Muscle layer of duodenum (tissue), 2 donors: ENCODE results near the gene RELN.
"Not testable (repeated sequence)": the region's sequence is repeated elsewhere in the genome, so short reads cannot be mapped to it uniquely, and the experiment has no call there.

ENCODE experiments used
- H3K27ac ChIP-seq: one replicate; pipeline ENCODE4 v1.7.0; 2013; ENCODE audit warnings: mild to moderate bottlenecking, low read length
- H3K27me3 ChIP-seq: one replicate; pipeline ENCODE4 v1.7.0; 2013; ENCODE audit warnings: low read depth, mild to moderate bottlenecking, control low read depth, low read length
- H3K36me3 ChIP-seq, 2 donors: one replicate each; pipeline ENCODE4 v1.7.0; 2013; ENCODE audit warnings: low read length in 2 of 2, control low read depth in 1 of 2, mild to moderate bottlenecking in 1 of 2; ENCODE audit not compliant: insufficient read depth in 2 of 2, control insufficient read depth in 1 of 2
- H3K4me1 ChIP-seq, 2 donors: one replicate each; pipeline ENCODE4 v1.7.0; 2013; ENCODE audit warnings: low read length in 2 of 2, mild to moderate bottlenecking in 2 of 2, control low read depth in 1 of 2, moderate library complexity in 1 of 2; ENCODE audit not compliant: insufficient read depth in 2 of 2, control insufficient read depth in 1 of 2
- H3K4me3 ChIP-seq, 2 donors: one replicate each; pipeline ENCODE4 v1.7.0; 2013; ENCODE audit warnings: low read length in 2 of 2, low read depth in 1 of 2, mild to moderate bottlenecking in 1 of 2
- H3K9me3 ChIP-seq, 2 donors: one replicate each; pipeline ENCODE4 v1.7.0; 2013; ENCODE audit warnings: low read length in 2 of 2, control low read depth in 1 of 2, mild to moderate bottlenecking in 1 of 2; ENCODE audit not compliant: control insufficient read depth in 1 of 2
- donor health status: healthy.

The RELN gene

DNA sequence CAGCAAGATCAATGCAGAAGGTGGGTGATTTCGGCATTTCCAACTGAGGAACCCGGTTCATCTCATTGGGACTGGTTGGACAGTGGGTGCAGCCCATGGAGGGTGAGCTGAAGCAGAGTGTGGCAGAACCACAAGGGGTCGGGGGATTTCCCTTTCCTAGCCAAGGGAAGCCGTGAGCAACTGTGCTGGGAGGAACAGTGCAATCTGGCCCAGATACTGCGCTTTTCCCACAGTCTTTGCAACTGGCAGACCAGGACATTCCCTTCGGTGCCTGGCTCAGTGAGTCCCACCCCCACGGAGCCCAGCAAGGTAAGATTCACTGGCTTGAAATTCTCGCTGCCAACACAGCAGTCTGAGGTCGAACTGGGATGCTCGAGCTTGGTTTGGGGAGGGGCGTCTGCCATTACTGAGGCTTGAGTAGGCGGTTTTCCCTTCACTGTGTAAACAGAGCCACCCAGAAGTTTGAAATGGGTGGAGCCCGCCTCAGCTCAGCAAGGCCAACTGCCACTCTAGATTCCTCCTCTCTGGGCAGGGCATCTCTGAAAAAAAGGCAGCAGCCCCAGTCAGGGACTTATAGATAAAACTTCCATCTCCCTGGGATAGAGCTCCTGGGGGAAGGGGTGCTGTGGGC lies 484.8 kb downstream of the RELN start:
- Histone ChIP-seq H3K27ac (no peak overlapping the region), H3K36me3 (no peaks in the 10 kb centered on the region), H3K9me3 (no peaks in the 10 kb centered on the region), H3K27me3 (no peaks in the 10 kb centered on the region), H3K4me3 (no peak overlapping the region), H3K4me1 (no peaks in the 10 kb centered on the region)

- no peaks in the 10 kb centered on the region for H3K4me1 ChIP-seq
- no peaks in the 10 kb centered on the region for H3K9me3 ChIP-seq
- no peaks in the 10 kb centered on the region for H3K36me3 ChIP-seq
- no peak overlapping the region for H3K4me3 ChIP-seq
- H3K27ac ChIP-seq: no peak overlapping the region
- no peaks in the 10 kb centered on the region for H3K27me3 ChIP-seq
Measured at GRCh38 chr7:103501206-103501605, 488.3 kb downstream of the RELN start.

DNA sequence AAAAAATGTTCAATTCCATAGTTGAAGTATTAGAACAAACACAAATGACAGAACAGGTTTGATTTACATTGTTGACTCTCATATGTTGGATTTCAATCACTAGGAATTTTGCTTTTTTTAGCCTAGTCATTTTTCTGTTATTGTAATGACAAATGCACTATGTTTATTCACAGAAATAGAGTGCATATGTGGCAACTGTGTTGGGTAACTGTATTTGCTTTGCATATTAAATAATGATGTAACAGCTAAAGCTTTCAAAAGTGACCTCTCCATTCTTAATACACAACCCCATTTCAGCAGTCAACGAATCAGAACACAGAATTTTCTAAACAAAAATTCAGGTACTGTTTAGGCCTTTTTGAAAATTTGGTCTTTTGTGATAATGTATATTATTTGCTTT lies 489.5 kb downstream of the RELN start:
- Histone ChIP-seq H3K27me3 (no peaks in the 10 kb centered on the region), H3K27ac (no peak overlapping the region), H3K4me3 (no peak overlapping the region), H3K36me3 (no peaks in the 10 kb centered on the region), H3K4me1 (no peaks in the 10 kb centered on the region), H3K9me3 (no peaks in the 10 kb centered on the region)

DNA sequence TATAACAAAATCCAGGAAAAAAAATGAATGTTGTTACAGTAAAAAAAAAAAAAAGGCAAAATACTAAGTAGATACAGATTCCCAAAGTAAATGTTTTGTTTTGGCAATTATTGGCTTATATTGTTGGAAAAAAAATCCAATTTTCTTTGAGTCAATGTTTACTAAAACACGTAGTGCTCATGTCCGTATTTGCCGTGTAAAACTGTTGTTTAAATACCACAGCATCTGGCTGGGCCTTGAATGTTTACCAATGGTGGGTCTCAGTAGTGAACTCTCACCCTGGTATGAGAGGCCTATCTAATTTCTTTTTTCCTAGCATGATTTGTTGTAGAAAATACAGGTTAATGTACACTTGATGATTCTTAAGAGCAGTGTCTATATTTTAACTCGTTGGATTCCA lies 502.0 kb downstream of the RELN start:
- H3K4me1 ChIP-seq: no peaks in the 10 kb centered on the region
- no peak overlapping the region for H3K27ac ChIP-seq
- no peaks in the 10 kb centered on the region for H3K36me3 ChIP-seq
- no peaks in the 10 kb centered on the region for H3K27me3 ChIP-seq
- H3K9me3 ChIP-seq: no peaks in the 10 kb centered on the region
- no peak overlapping the region for H3K4me3 ChIP-seq

GRCh38 chr7:103486873-103487272 lies 502.6 kb downstream of the RELN start:
- H3K4me1 ChIP-seq, H3K36me3 ChIP-seq, H3K9me3 ChIP-seq, H3K27me3 ChIP-seq, H3K27ac ChIP-seq, H3K4me3 ChIP-seq: not testable (repeated sequence)

DNA sequence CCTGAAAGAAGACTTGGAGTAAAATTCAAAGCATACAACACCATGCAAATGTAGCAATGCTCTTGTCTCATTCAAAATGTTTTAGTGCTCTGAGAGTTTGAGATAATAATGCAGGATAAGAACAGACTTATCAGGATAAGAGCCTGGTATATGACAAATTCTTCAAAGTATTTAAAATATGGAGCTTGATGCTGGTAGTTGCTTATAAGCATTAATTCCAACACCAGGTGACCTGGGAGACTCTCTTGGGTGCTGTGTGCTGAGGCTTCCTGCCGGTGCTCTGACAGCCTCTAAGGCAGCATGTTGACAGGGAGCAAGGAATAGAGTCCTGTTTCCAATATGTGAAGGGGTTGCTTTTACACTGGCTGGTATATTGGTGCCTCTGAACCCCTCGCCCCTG lies 508.7 kb downstream of the RELN start:
- H3K9me3 ChIP-seq: no peaks in the 10 kb centered on the region
- H3K4me3 ChIP-seq: no peak overlapping the region
- no peaks in the 10 kb centered on the region for H3K36me3 ChIP-seq
- no peaks in the 10 kb centered on the region for H3K4me1 ChIP-seq
- H3K27ac ChIP-seq: no peak overlapping the region
- H3K27me3 ChIP-seq: no peaks in the 10 kb centered on the region

- Histone ChIP-seq H3K36me3 (no peaks in the 10 kb centered on the region), H3K4me1 (no peaks in the 10 kb centered on the region), H3K4me3 (no peak overlapping the region), H3K9me3 (no peaks in the 10 kb centered on the region), H3K27me3 (no peaks in the 10 kb centered on the region), H3K27ac (no peak overlapping the region)
Measured at GRCh38 chr7:103474956-103475355, 514.5 kb downstream of the RELN start.

GRCh38 chr7:103469095-103469948 lies 520.1 kb downstream of the RELN start:
- Histone ChIP-seq H3K27ac (no peak overlapping the region), H3K4me1 (no peaks in the 10 kb centered on the region), H3K9me3 (no peaks in the 10 kb centered on the region), H3K27me3 (no peaks in the 10 kb centered on the region), H3K36me3 (no peaks in the 10 kb centered on the region), H3K4me3 (no peak overlapping the region)

DNA sequence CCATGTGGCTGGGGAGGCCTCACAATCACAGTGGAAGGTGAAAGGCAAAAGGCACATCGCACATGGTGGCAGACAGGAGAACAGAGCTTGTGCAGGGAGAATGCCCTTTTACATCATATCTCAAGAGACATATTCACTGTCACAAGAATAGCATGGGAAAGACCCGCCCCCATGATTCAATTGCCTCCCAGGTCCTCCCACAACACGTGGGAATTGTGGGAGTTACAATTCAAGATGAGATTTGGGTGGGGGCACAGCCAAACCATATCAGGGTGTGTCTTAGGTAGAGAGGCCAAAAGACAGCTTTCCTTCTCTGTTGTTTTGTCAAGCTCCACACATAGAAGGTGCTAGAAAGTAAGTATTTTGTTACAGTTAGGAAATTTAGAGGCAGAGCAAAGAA lies 522.6 kb downstream of the RELN start:
- Histone ChIP-seq H3K27me3 (no peaks in the 10 kb centered on the region), H3K4me3 (no peak overlapping the region), H3K36me3 (no peaks in the 10 kb centered on the region), H3K9me3 (no peaks in the 10 kb centered on the region), H3K4me1 (no peaks in the 10 kb centered on the region), H3K27ac (no peak overlapping the region)

DNA sequence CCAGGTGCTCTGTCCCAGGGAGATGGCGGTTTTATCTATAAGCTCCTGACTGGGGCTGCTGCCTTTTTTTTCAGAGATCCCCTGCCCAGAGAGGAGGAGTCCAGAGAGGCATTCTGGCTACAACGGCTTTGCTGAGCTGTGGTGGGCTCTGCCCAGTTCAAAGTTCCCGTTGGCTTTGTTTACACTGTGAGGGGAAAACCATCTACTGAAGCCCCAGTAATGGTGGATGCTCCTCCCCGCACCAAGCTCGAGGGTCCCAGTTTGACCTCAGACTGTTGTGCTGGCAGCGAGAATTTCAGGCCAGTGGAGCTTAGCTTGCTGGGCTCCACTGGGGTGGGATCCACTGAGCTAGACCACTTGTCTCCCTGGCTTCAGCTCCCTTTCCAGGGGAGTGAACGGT lies 527.1 kb downstream of the RELN start:
- H3K27ac ChIP-seq: no peak overlapping the region
- H3K4me1 ChIP-seq: no peaks in the 10 kb centered on the region
- H3K9me3 ChIP-seq: no peaks in the 10 kb centered on the region
- H3K4me3 ChIP-seq: no peak overlapping the region
- H3K36me3 ChIP-seq: no peaks in the 10 kb centered on the region
- no peaks in the 10 kb centered on the region for H3K27me3 ChIP-seq

DNA sequence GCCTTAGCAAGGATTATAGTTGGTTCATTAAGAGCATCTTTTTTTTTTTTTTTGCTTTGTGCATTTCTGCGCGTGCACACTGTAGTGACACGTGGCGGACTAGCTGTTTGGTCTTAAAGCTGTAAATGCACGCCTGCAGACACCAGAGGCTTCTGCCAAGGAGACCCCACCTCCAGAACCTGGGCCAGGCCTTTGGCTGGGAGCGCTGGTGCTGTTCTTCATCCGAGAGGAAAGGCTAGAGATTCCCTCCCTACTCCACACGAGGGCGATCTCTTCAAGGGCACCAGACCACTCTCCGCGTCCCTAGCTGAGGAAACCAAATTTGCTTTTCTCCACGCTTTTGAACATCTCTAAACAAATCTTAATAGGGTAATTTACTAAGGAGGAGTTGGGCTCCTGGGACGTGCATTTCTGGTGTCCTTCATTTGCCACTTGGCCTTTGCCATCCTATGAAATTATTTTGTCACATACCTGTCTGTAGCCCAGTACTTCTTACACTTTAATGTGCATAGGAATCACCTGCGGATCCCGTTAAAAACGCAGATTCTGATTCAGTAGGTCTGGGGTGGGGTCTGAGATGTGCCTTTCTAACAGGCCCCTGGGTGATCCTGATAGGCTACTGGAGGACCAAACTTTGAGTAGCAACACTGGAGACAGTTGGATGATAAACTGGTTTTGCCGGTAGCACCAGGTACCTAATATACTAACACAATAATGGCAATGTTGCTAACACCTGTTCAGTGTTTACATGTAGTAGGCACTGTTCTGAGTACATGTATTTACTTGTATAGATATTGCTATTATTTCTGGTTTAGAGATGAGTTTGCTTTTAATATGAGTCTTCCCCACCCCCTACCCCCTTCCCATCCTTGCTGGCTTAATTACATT lies 542.1 kb downstream of the RELN start:
- Histone ChIP-seq H3K27ac (no peak overlapping the region), H3K9me3 (no peaks in the 10 kb centered on the region), H3K27me3 (peaks cover 26% of the 10 kb centered on the region), H3K36me3 (no peaks in the 10 kb centered on the region), H3K4me1 (peaks cover 5 to 6% of the 10 kb centered on the region in 2 donors), H3K4me3 (no peak overlapping the region)
